ENCODE measurements around the gene SKOR2.
A peak's percentile ranks its signal among the peaks of the same experiment; 100 is the strongest.
"Not testable (repeated sequence)": the region's sequence is repeated elsewhere in the genome, so short reads cannot be mapped to it uniquely, and the experiment has no call there.

The SKOR2 gene

GRCh38 chr18:47187721-47188120 lies 63.7 kb downstream of the SKOR2 start:
- Histone ChIP-seq H3K27me3 (ENCODE audit: insufficient read depth, poor library complexity, severe bottlenecking) (no peaks in the 10 kb centered on the region), H3K27ac (replicated peaks) (no peak overlapping the region), H3K4me3 (replicated peaks; ENCODE audit: insufficient read depth, low read length) (no peak overlapping the region)
- no peak for TF ChIP-seq SPI1 (IDR thresholded peaks at IDR 0.05; ENCODE audit: borderline replicate concordance, low read depth)
- no peak for TF ChIP-seq REST (IDR thresholded peaks at IDR 0.05; ENCODE audit: insufficient replicate concordance, low read depth)
- TF ChIP-seq POLR2AphosphoS5 (IDR thresholded peaks at IDR 0.05; ENCODE audit: low read depth), result no peak
- no peak for TF ChIP-seq CTCF (IDR thresholded peaks at IDR 0.05; ENCODE audit: insufficient read depth, low read length)
- no peak for TF ChIP-seq GABPA (IDR thresholded peaks at IDR 0.05; ENCODE audit: low read depth)
- no peak for DNase-seq (ENCODE audit: low read depth in 1 of 2, low spot score in 1 of 2)

- DNase-seq (ENCODE audit: low read depth in 1 of 2, low spot score in 1 of 2), result peak; percentile 56 to 74
- Histone ChIP-seq H3K27me3 (ENCODE audit: insufficient read depth, poor library complexity, severe bottlenecking) (no peaks in the 10 kb centered on the region), H3K27ac (replicated peaks) (peak overlapping the region; percentile 40), H3K4me3 (replicated peaks; ENCODE audit: insufficient read depth, low read length) (no peak overlapping the region)
- peak; percentile 39; the same call in 1 of the 2 replicates for TF ChIP-seq POLR2AphosphoS5 (IDR thresholded peaks at IDR 0.05; ENCODE audit: low read depth)
- peak; percentile 88 for TF ChIP-seq SPI1 (IDR thresholded peaks at IDR 0.05; ENCODE audit: borderline replicate concordance, low read depth)
- no peak for TF ChIP-seq GABPA (IDR thresholded peaks at IDR 0.05; ENCODE audit: low read depth)
These were observed 66.9 kb downstream of the SKOR2 start for GRCh38 chr18:47184419-47185050.

GRCh38 chr18:47182156-47182555 lies 69.3 kb downstream of the SKOR2 start:
- H3K4me3 ChIP-seq (replicated peaks; ENCODE audit: insufficient read depth, low read length); H3K27me3 ChIP-seq (ENCODE audit: insufficient read depth, poor library complexity, severe bottlenecking); H3K27ac ChIP-seq (replicated peaks); DNase-seq (ENCODE audit: low read depth in 1 of 2, low spot score in 1 of 2): not testable (repeated sequence)

- DNase-seq (ENCODE audit: low read depth in 1 of 2, low spot score in 1 of 2), result no peak
- Histone ChIP-seq H3K27ac (replicated peaks) (no peak overlapping the region), H3K4me3 (replicated peaks; ENCODE audit: insufficient read depth, low read length) (no peak overlapping the region), H3K27me3 (ENCODE audit: insufficient read depth, poor library complexity, severe bottlenecking) (no peaks in the 10 kb centered on the region)
- TF ChIP-seq POLR2AphosphoS5 (IDR thresholded peaks at IDR 0.05; ENCODE audit: low read depth), result no peak
- TF ChIP-seq REST (IDR thresholded peaks at IDR 0.05; ENCODE audit: insufficient replicate concordance, low read depth), result no peak
- no peak for TF ChIP-seq SPI1 (IDR thresholded peaks at IDR 0.05; ENCODE audit: borderline replicate concordance, low read depth)
- TF ChIP-seq CTCF (IDR thresholded peaks at IDR 0.05; ENCODE audit: insufficient read depth, low read length), result no peak
- no peak for TF ChIP-seq GABPA (IDR thresholded peaks at IDR 0.05; ENCODE audit: low read depth)
These were observed 70.7 kb downstream of the SKOR2 start for GRCh38 chr18:47180765-47181164.

GRCh38 chr18:47179520-47179919 lies 71.9 kb downstream of the SKOR2 start:
- TF ChIP-seq POLR2AphosphoS5 (IDR thresholded peaks at IDR 0.05; ENCODE audit: low read depth) (no peak), CTCF (IDR thresholded peaks at IDR 0.05; ENCODE audit: insufficient read depth, low read length) (no peak)
- H3K27ac ChIP-seq (replicated peaks), result no peak overlapping the region
- H3K27me3 ChIP-seq (ENCODE audit: insufficient read depth, poor library complexity, severe bottlenecking), result no peaks in the 10 kb centered on the region
- no peak for DNase-seq (ENCODE audit: low read depth in 1 of 2, low spot score in 1 of 2)
- no peak overlapping the region for H3K4me3 ChIP-seq (replicated peaks; ENCODE audit: insufficient read depth, low read length)

All from HL-60 (cell line).